OCI-LY1 (cell line): ENCODE data around the gene TMEM131.

ENCODE experiments used
- CTCF ChIP-seq: fragments of 200-600 bp; sonication (generic), shearing (Covaris generic); IDR thresholded peaks from 2 replicates; pipeline ENCODE4 v1.5.1; 2017; ENCODE audit warnings: mild to moderate bottlenecking, antibody characterized with exemption, low read length, moderate library complexity, mixed read lengths
- EZH2 ChIP-seq: fragments of 200-600 bp; sonication (generic), shearing (Covaris generic); IDR thresholded peaks from 2 replicates; pipeline ENCODE4 v1.8.0; 2017; ENCODE audit warnings: borderline replicate concordance, mixed run types, mild to moderate bottlenecking, antibody characterized with exemption, low read length, moderate library complexity, mixed read lengths

- TF ChIP-seq CTCF (no peak), EZH2 (no peak)
These were observed 262.3 kb downstream of the TMEM131 start for GRCh38 chr2:97733341-97734035.
